ENCODE measurements around the gene GLCCI1. TPM values are rescaled to one million over a fixed set of nuclear protein-coding genes. Genes with fewer than 3 reads are reported as not detected.

GLCCI1 gene
- polyA plus RNA-seq, 2 donors: 1.4 to 2.2 TPM

DNA sequence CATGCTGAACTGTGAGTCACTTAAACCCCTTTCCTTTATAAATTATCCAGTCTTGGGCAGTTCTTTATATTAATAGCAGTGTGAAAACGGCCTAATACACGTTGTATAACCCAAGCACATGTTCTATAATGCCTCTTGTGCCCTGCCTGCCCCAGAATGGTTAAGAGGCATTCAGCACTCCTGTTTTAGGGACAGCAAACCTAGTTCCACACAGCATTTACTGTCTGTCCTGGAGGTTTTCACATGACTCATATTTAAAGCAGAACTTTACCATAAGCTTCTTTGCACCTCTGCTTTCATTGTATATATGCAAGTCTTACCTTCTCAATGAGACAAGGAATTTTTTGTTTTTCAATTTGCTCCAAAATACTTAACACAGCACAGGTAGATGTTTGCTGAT is 148.6 kb downstream of the GLCCI1 start:
- Histone ChIP-seq H3K27me3 (ENCODE audit: control insufficient read depth in 1 of 2, insufficient read depth in 2 of 2, low read length in 2 of 2) (no peaks in the 10 kb centered on the region), H3K27ac (ENCODE audit: low read depth in 2 of 2, low read length in 1 of 2) (no peak overlapping the region), H3K4me1 (ENCODE audit: control insufficient read depth in 2 of 2, insufficient read depth in 2 of 2, low read length in 1 of 2) (no peaks in the 10 kb centered on the region), H3K9me3 (ENCODE audit: control insufficient read depth in 2 of 2, insufficient read depth in 1 of 2, low read depth in 1 of 2, low read length in 1 of 2) (peaks cover 0 to 2% of the 10 kb centered on the region in 2 donors), H3K36me3 (ENCODE audit: control insufficient read depth in 2 of 2, insufficient read depth in 2 of 2, low read length in 1 of 2) (no peaks in the 10 kb centered on the region), H3K4me3 (ENCODE audit: low read depth in 1 of 2, low read length in 2 of 2) (no peak overlapping the region)
- 84 to 88% methylated on average over 2 of the region's 2 CpGs for WGBS, 2 donors

DNA sequence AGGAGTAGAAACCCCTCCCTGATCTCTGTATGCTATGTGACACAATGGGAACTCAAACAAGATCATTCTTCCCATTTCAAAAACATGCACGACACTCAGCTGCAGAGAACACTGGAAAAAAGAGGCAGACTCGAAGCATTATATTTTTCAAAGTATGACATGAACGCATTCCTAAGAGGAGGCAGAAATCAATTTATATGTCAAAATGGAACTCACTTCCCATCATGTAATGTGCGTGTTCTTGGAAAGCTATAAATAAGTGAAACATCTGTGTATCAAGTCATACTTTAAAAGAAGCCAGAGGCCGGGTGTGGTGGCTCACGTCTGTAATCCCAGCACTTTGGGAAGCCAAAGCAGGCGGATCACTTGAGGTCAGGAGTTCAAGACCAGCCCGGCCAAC is 150.7 kb downstream of the GLCCI1 start:
- 65 to 72% methylated on average over 8 of the region's 8 CpGs for WGBS, 2 donors
- Histone ChIP-seq H3K4me3 (ENCODE audit: low read depth in 1 of 2, low read length in 2 of 2) (no peak overlapping the region), H3K4me1 (ENCODE audit: control insufficient read depth in 2 of 2, insufficient read depth in 2 of 2, low read length in 1 of 2) (no peaks in the 10 kb centered on the region), H3K27ac (ENCODE audit: low read depth in 2 of 2, low read length in 1 of 2) (no peak overlapping the region), H3K9me3 (ENCODE audit: control insufficient read depth in 2 of 2, insufficient read depth in 1 of 2, low read depth in 1 of 2, low read length in 1 of 2) (no peaks in the 10 kb centered on the region), H3K27me3 (ENCODE audit: control insufficient read depth in 1 of 2, insufficient read depth in 2 of 2, low read length in 2 of 2) (no peaks in the 10 kb centered on the region), H3K36me3 (ENCODE audit: control insufficient read depth in 2 of 2, insufficient read depth in 2 of 2, low read length in 1 of 2) (no peaks in the 10 kb centered on the region)

DNA sequence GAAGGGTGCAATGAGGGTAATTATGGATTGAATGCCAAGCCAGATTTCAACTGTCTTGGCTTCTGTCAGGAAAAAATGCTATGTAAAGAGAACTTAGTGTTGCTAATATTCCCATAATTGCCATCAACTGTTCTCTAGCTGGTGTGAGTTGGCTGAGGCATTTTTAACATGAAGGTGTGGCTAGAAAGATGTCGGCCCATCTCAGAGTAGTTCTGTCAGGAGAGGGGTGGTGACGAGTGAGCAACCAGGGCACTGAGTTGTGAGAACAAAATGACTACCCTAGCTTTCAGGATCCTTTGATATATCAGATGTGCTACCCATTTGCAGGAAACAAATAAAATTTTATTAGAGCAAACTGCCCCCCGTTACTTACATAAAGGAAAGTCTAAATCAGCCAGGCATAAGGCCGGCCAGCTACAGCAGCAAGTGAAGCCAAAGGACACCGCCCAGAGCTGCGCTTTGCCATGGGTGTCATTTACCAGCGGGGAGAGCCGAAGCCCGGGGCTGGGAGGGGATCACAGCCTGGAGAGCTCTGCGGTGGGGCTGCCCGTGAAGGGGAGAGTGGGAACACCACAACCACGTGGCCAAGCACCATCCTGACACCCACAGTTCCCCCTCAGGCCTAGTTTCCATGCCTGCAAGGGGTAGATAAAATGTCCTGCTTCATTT is 151.9 kb downstream of the GLCCI1 start:
- 89 to 91% methylated on average over 12 of the region's 12 CpGs for WGBS, 2 donors
- Histone ChIP-seq H3K27me3 (ENCODE audit: control insufficient read depth in 1 of 2, insufficient read depth in 2 of 2, low read length in 2 of 2) (no peaks in the 10 kb centered on the region), H3K36me3 (ENCODE audit: control insufficient read depth in 2 of 2, insufficient read depth in 2 of 2, low read length in 1 of 2) (no peaks in the 10 kb centered on the region)

DNA sequence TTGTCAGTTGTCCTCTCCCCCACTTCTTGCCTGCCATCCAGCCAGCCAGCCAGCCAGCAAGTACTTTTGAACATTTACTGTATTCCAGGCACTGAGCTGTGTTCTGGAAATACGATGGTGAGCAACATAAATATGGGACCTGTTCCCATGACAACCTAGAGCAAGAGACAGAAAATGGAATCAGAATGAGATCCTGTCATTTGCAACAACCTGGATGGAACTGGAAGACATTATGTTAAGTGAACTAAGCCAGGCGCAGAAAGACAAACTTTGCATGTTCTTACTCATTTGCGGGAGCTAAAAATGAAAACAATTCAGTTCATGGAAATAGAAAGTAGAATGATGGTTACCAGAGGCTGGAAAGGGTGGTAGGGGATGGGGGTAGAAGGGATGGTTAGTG is 152.6 kb downstream of the GLCCI1 start:
- Histone ChIP-seq H3K27ac (ENCODE audit: low read depth in 2 of 2, low read length in 1 of 2) (no peak overlapping the region), H3K4me1 (ENCODE audit: control insufficient read depth in 2 of 2, insufficient read depth in 2 of 2, low read length in 1 of 2) (no peaks in the 10 kb centered on the region), H3K36me3 (ENCODE audit: control insufficient read depth in 2 of 2, insufficient read depth in 2 of 2, low read length in 1 of 2) (no peaks in the 10 kb centered on the region), H3K27me3 (ENCODE audit: control insufficient read depth in 1 of 2, insufficient read depth in 2 of 2, low read length in 2 of 2) (no peaks in the 10 kb centered on the region), H3K4me3 (ENCODE audit: low read depth in 1 of 2, low read length in 2 of 2) (no peak overlapping the region), H3K9me3 (ENCODE audit: control insufficient read depth in 2 of 2, insufficient read depth in 1 of 2, low read depth in 1 of 2, low read length in 1 of 2) (no peaks in the 10 kb centered on the region)
- 83 to 93% methylated on average over 3 of the region's 3 CpGs for WGBS, 2 donors

More for the DNA sequence above, 151.9 kb downstream of the GLCCI1 start:
- no peaks in the 10 kb centered on the region for H3K4me1 ChIP-seq (ENCODE audit: control insufficient read depth in 2 of 2, insufficient read depth in 2 of 2, low read length in 1 of 2)
- H3K4me3 ChIP-seq (ENCODE audit: low read depth in 1 of 2, low read length in 2 of 2): no peak overlapping the region
- H3K9me3 ChIP-seq (ENCODE audit: control insufficient read depth in 2 of 2, insufficient read depth in 1 of 2, low read depth in 1 of 2, low read length in 1 of 2): no peaks in the 10 kb centered on the region
- H3K27ac ChIP-seq (ENCODE audit: low read depth in 2 of 2, low read length in 1 of 2): no peak overlapping the region

DNA sequence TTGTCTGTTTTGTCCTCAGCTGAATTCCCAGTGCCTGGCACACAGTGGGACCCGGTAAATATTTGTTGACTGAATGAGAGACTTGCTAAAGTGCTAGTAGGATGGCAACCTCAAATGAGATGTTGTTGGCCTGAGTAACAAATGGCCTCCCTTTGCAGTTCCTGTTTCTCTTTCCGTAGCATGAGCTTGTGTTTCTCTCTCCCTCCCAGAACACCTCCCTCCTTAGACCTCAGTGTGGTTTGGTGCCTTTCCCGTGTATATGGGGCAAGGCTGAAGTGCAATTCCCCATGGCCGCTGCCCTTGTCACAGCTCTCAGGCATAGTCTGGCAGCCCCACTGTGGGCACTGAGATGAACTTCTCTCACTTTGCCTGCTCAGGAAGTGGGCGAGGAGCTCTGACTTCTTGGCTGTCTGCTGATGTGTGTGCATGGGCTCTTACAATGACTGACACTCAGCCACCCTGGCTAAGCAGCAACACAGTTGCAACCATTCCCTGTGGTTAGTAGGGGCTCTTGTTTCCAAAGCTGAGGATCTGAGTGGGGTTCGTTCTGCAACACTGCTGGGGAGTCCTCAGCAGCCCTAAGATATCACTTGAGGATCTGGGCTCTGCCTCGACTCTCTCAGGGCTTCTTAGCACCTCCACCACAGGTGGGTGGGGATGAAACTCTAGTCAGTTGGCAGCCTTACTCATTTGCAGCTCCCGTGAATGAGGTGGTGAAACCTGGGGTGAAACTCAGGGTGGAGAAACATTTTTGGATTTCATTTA is 157.3 kb downstream of the GLCCI1 start:
- no peaks in the 10 kb centered on the region for H3K9me3 ChIP-seq (ENCODE audit: control insufficient read depth in 2 of 2, insufficient read depth in 1 of 2, low read depth in 1 of 2, low read length in 1 of 2)
- H3K4me1 ChIP-seq (ENCODE audit: control insufficient read depth in 2 of 2, insufficient read depth in 2 of 2, low read length in 1 of 2): no peaks in the 10 kb centered on the region
- WGBS, 2 donors: 67 to 69% methylated on average over 8 of the region's 8 CpGs
- no peak overlapping the region for H3K4me3 ChIP-seq (ENCODE audit: low read depth in 1 of 2, low read length in 2 of 2)
- H3K36me3 ChIP-seq (ENCODE audit: control insufficient read depth in 2 of 2, insufficient read depth in 2 of 2, low read length in 1 of 2): no peaks in the 10 kb centered on the region
- no peaks in the 10 kb centered on the region for H3K27me3 ChIP-seq (ENCODE audit: control insufficient read depth in 1 of 2, insufficient read depth in 2 of 2, low read length in 2 of 2)
- H3K27ac ChIP-seq (ENCODE audit: low read depth in 2 of 2, low read length in 1 of 2): no peak overlapping the region

DNA sequence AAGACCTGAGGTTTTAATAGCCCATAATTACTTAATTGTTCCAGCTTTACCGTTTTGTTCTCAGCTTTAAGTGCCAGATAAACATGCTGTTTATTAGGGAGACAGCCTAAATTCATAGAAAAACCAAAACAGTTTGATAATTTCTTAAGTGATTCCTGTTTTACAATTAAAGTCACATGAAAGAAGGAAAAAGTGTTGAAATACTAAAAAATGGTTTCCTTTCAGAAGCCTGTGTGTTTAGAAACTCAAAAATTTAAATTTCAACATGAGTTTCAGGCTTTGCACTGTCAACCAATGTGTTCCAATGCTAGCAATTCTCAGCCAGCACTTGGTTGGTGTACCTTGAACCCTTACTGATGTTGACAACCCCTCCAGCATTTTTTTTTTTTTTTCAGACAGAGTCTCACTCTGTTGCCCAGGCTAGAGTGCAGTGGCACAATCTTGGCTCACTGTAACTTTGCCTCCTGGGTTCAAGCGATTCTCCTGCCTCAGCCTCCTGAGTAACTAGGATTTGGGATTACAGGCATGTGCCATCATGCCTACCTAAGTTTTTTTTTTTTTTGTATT is 158.1 kb downstream of the GLCCI1 start:
- no peak overlapping the region for H3K27ac ChIP-seq (ENCODE audit: low read depth in 2 of 2, low read length in 1 of 2)
- 76 to 79% methylated on average over 2 of the region's 2 CpGs for WGBS, 2 donors
- H3K27me3 ChIP-seq (ENCODE audit: control insufficient read depth in 1 of 2, insufficient read depth in 2 of 2, low read length in 2 of 2): no peaks in the 10 kb centered on the region
- H3K4me1 ChIP-seq (ENCODE audit: control insufficient read depth in 2 of 2, insufficient read depth in 2 of 2, low read length in 1 of 2): no peaks in the 10 kb centered on the region
- H3K9me3 ChIP-seq (ENCODE audit: control insufficient read depth in 2 of 2, insufficient read depth in 1 of 2, low read depth in 1 of 2, low read length in 1 of 2): no peaks in the 10 kb centered on the region
- no peak overlapping the region for H3K4me3 ChIP-seq (ENCODE audit: low read depth in 1 of 2, low read length in 2 of 2)
- no peaks in the 10 kb centered on the region for H3K36me3 ChIP-seq (ENCODE audit: control insufficient read depth in 2 of 2, insufficient read depth in 2 of 2, low read length in 1 of 2)

DNA sequence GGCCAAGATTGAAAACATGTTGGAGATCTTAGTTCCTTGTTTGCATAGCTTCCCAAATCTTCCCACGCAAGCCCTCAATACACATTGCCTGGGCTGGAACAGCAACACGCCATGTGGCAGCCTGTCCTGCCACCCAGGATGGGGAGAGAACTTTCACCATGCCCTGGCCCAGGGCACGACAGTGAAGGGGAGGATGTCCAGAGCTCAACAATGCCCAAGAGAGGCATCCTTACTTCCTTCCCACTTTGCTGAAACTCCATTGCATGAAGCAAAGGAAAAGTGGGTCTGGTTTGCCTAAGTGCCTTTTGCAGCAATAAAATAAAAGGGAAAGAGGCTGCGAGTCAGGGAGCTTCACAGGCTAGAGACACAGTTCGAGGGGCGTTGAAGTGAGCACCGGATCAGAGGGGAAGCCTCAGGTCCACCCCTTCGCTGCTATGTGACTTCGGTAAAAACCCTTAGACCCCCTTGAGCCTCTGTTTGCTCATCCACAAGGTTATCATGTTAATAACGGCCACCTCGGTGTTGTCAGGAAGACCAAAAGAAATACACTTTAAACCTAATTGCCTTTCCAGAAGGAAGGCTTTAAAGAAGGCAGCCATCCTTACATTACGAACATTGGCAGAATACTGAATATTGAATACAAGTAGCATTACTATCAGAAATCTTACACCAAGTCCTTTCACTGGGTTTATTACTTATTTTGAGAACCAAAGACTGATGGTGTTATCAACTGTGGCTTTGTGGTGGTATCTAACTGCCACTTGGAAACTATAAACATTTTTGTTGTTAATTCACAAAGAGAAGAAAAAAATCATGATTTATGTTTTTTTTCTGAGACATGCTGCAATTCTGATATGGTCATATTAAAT is 160.1 kb downstream of the GLCCI1 start:
- whole genome bisulfite sequencing, 2 donors: 79 to 81% methylated on average over 12 of the region's 12 CpGs
- H3K27ac ChIP-seq (ENCODE audit: low read depth in 2 of 2, low read length in 1 of 2): no peak overlapping the region

DNA sequence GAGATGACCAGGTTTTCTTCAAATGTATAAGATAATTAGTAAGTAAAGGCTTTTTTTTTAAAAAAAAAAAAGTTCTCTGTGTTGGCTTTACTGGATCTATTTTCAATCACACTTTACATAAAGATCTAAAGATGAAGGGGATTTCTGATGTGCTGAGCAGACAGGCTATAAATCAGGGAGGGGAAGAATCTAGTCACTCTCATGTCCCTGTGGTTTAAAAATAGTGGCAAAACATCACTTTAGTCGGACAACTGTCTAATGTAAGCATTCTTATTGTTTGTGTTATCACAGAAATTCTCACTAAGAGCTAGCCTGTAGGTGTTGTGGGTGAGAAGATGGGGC is 160.7 kb downstream of the GLCCI1 start:
- WGBS, 2 donors: 63 to 71% methylated on average over 1 of the region's 1 CpG
- Histone ChIP-seq H3K4me1 (ENCODE audit: control insufficient read depth in 2 of 2, insufficient read depth in 2 of 2, low read length in 1 of 2) (no peaks in the 10 kb centered on the region), H3K36me3 (ENCODE audit: control insufficient read depth in 2 of 2, insufficient read depth in 2 of 2, low read length in 1 of 2) (no peaks in the 10 kb centered on the region), H3K4me3 (ENCODE audit: low read depth in 1 of 2, low read length in 2 of 2) (no peak overlapping the region), H3K27me3 (ENCODE audit: control insufficient read depth in 1 of 2, insufficient read depth in 2 of 2, low read length in 2 of 2) (no peaks in the 10 kb centered on the region), H3K9me3 (ENCODE audit: control insufficient read depth in 2 of 2, insufficient read depth in 1 of 2, low read depth in 1 of 2, low read length in 1 of 2) (no peaks in the 10 kb centered on the region), H3K27ac (ENCODE audit: low read depth in 2 of 2, low read length in 1 of 2) (no peak overlapping the region)

More for the DNA sequence above, 160.1 kb downstream of the GLCCI1 start:
- Histone ChIP-seq H3K4me1 (ENCODE audit: control insufficient read depth in 2 of 2, insufficient read depth in 2 of 2, low read length in 1 of 2) (no peaks in the 10 kb centered on the region), H3K27me3 (ENCODE audit: control insufficient read depth in 1 of 2, insufficient read depth in 2 of 2, low read length in 2 of 2) (no peaks in the 10 kb centered on the region), H3K9me3 (ENCODE audit: control insufficient read depth in 2 of 2, insufficient read depth in 1 of 2, low read depth in 1 of 2, low read length in 1 of 2) (no peaks in the 10 kb centered on the region), H3K4me3 (ENCODE audit: low read depth in 1 of 2, low read length in 2 of 2) (no peak overlapping the region), H3K36me3 (ENCODE audit: control insufficient read depth in 2 of 2, insufficient read depth in 2 of 2, low read length in 1 of 2) (no peaks in the 10 kb centered on the region)

DNA sequence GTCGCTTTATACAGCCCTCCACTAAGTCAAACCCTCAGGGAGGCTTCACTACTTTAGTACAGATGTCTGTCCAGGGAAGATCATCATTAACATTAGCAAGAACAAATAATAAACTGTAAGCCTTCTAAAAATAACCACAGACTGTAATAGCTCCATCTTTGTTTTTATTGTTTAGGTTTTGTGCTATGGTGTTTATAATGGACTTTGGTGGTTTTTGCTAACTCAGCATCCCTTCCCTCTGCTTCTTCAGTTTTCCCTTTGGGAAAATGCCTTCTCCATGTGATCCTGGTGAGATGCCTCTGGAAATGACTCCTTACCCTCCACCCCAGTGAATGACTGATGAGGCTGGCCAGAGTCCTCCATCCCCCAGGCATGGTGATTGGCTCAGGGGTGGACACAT is 162.1 kb downstream of the GLCCI1 start:
- Histone ChIP-seq H3K4me1 (ENCODE audit: control insufficient read depth in 2 of 2, insufficient read depth in 2 of 2, low read length in 1 of 2) (no peaks in the 10 kb centered on the region), H3K27ac (ENCODE audit: low read depth in 2 of 2, low read length in 1 of 2) (no peak overlapping the region), H3K9me3 (ENCODE audit: control insufficient read depth in 2 of 2, insufficient read depth in 1 of 2, low read depth in 1 of 2, low read length in 1 of 2) (no peaks in the 10 kb centered on the region), H3K36me3 (ENCODE audit: control insufficient read depth in 2 of 2, insufficient read depth in 2 of 2, low read length in 1 of 2) (no peaks in the 10 kb centered on the region), H3K27me3 (ENCODE audit: control insufficient read depth in 1 of 2, insufficient read depth in 2 of 2, low read length in 2 of 2) (no peaks in the 10 kb centered on the region), H3K4me3 (ENCODE audit: low read depth in 1 of 2, low read length in 2 of 2) (no peak overlapping the region)
- 85 to 89% methylated on average over 1 of the region's 1 CpG for WGBS, 2 donors
